GM21423 (cell line): ENCODE data around the gene TTYH3.
"Not testable (repeated sequence)": the region's sequence is repeated elsewhere in the genome, so short reads cannot be mapped to it uniquely, and the experiment has no call there.

Experiments
- ATAC-seq: cut with Tn5 transposase; IDR thresholded peaks from one replicate; pipeline ENCODE4 v1.9.1; 2021; ENCODE audit warnings: mild to moderate bottlenecking, moderate library complexity; ENCODE audit not compliant: unreplicated experiment

Gene TTYH3

GRCh38 chr7:2602406-2603043 lies 29.3 kb upstream of the TTYH3 start:
- ATAC-seq, result no peak

- ATAC-seq, result no peak
Measured at GRCh38 chr7:2603044-2603965, 28.5 kb upstream of the TTYH3 start.

- ATAC-seq, result no peak
Measured at GRCh38 chr7:2604608-2605174, 27.1 kb upstream of the TTYH3 start.

GRCh38 chr7:2605608-2606538 lies 25.9 kb upstream of the TTYH3 start:
- ATAC-seq, result no peak

GRCh38 chr7:2606539-2606936 lies 25.2 kb upstream of the TTYH3 start:
- ATAC-seq, result no peak

- ATAC-seq, result no peak
Measured at GRCh38 chr7:2607122-2607922, 24.5 kb upstream of the TTYH3 start.

- no peak for ATAC-seq
Measured at GRCh38 chr7:2607923-2608904, 23.6 kb upstream of the TTYH3 start.

- ATAC-seq, result peak; percentile 71
Measured at GRCh38 chr7:2608921-2609411, 22.8 kb upstream of the TTYH3 start.

- ATAC-seq, result not testable (repeated sequence)
Measured at GRCh38 chr7:2609646-2610045, 22.1 kb upstream of the TTYH3 start.

- no peak for ATAC-seq
Measured at GRCh38 chr7:2610466-2610865, 21.3 kb upstream of the TTYH3 start.

- ATAC-seq, result no peak
Measured at GRCh38 chr7:2610898-2611297, 20.9 kb upstream of the TTYH3 start.

- ATAC-seq, result no peak
Measured at GRCh38 chr7:2611401-2611800, 20.4 kb upstream of the TTYH3 start.

- no peak for ATAC-seq
Measured at GRCh38 chr7:2611922-2612321, 19.9 kb upstream of the TTYH3 start.

- no peak for ATAC-seq
Measured at GRCh38 chr7:2612445-2613097, 19.2 kb upstream of the TTYH3 start.

GRCh38 chr7:2613098-2613930 lies 18.5 kb upstream of the TTYH3 start:
- ATAC-seq, result no peak

- no peak for ATAC-seq
Measured at GRCh38 chr7:2613931-2614600, 17.7 kb upstream of the TTYH3 start.
